PC-9 (cell line): ENCODE measurements around the gene FLNC. TPM values are rescaled to one million over a fixed set of nuclear protein-coding genes. Genes with fewer than 3 reads are reported as not detected.

Experiments
- BruUV-seq: library from RNA; stranded (reverse); fragments of 400-500 nt; replicated peaks from 2 replicates; lab custom pipeline; 2021; lab: Mats Ljungman, UMichigan
- CTCF ChIA-PET: fragments of 300-600 bp; sonication (Branson Sonifier 250); formaldehyde crosslinking; loops from one replicate; lab custom pipeline; 2022; ENCODE audit warnings: antibody characterized with exemption; lab: Charles Lee
- POLR2A ChIA-PET: fragments of 300-600 bp; sonication (Branson Sonifier 250); formaldehyde crosslinking; loops from one replicate; lab custom pipeline; 2022; ENCODE audit warnings: antibody characterized with exemption; ENCODE audit not compliant: unreplicated experiment; lab: Charles Lee
- DNase-seq, 2 experiments: peaks; one replicate each; pipeline versions ENCODE4 v3.0.0 to v3.0.0-alpha.2; 2015 to 2022; ENCODE audit warnings: mixed read lengths in 1 of 2
- H2AFZ ChIP-seq: fragments of 200-600 bp; sonication (generic); 2 replicates; pipeline ENCODE4 v1.8.1; 2017; ENCODE audit warnings: antibody characterized with exemption
- H3F3A ChIP-seq: fragments of 200-600 bp; sonication (generic); 2 replicates; pipeline ENCODE4 v1.8.1; 2017; ENCODE audit warnings: antibody characterized with exemption, mild to moderate bottlenecking, low read depth; ENCODE audit not compliant: insufficient read depth
- H3K27ac ChIP-seq: fragments of 200-600 bp; sonication (generic); 2 replicates; pipeline ENCODE4 v1.6.1; 2016; ENCODE audit warnings: mixed run types
- H3K27me3 ChIP-seq: fragments of 200-600 bp; sonication (generic); 2 replicates; pipeline ENCODE4 v1.6.1; 2016; ENCODE audit warnings: low read depth, mixed run types; ENCODE audit not compliant: insufficient read depth
- H3K36me3 ChIP-seq: fragments of 200-600 bp; sonication (generic); 2 replicates; pipeline ENCODE4 v1.6.1; 2016; ENCODE audit warnings: low read depth, mixed run types
- H3K4me1 ChIP-seq: fragments of 200-600 bp; sonication (generic); replicated peaks from 2 replicates; pipeline ENCODE4 v1.6.1; 2016; ENCODE audit warnings: mixed run types; ENCODE audit not compliant: insufficient read depth
- H3K4me2 ChIP-seq: fragments of 200-600 bp; sonication (generic); 2 replicates; pipeline ENCODE4 v1.6.1; 2017; ENCODE audit warnings: mixed run types
- H3K4me3 ChIP-seq: fragments of 200-600 bp; sonication (generic); 2 replicates; pipeline ENCODE4 v1.6.1; 2016; ENCODE audit warnings: mixed run types
- H3K79me2 ChIP-seq: fragments of 200-600 bp; sonication (generic); 2 replicates; pipeline ENCODE4 v1.6.1; 2017; ENCODE audit warnings: low read depth, mixed run types
- H3K9me2 ChIP-seq: fragments of 200-600 bp; sonication (generic); 2 replicates; pipeline ENCODE4 v1.8.1; 2017; ENCODE audit warnings: mild to moderate bottlenecking; ENCODE audit not compliant: insufficient read depth
- H3K9me3 ChIP-seq: fragments of 200-600 bp; sonication (generic); 2 replicates; pipeline ENCODE4 v1.8.1; 2016; ENCODE audit warnings: low read depth; ENCODE audit not compliant: insufficient read depth
- H4K20me1 ChIP-seq: fragments of 200-600 bp; sonication (generic); 2 replicates; pipeline ENCODE4 v1.8.1; 2017; ENCODE audit not compliant: insufficient read depth
- CTCF ChIP-seq: fragments of 200-600 bp; sonication (generic); conservative IDR thresholded peaks from 2 replicates; pipeline ENCODE4 v1.6.1; 2017; ENCODE audit warnings: mixed run types, antibody characterized with exemption, mild to moderate bottlenecking, moderate library complexity
- EZH2 ChIP-seq: fragments of 200-600 bp; sonication (generic); IDR thresholded peaks from 2 replicates; pipeline ENCODE4 v1.8.0; 2017; ENCODE audit warnings: antibody characterized with exemption, low read depth
- intact Hi-C: fragments of 100-400 bp; cut with micrococcal nuclease; formaldehyde crosslinking; loops from one replicate; pipeline ENCODE4 v1.10.0; 2022; ENCODE audit not compliant: unreplicated experiment
- total RNA-seq: library from RNA; stranded (reverse); gene quantifications from 2 replicates; pipeline ENCODE4 v1.2.3, GENCODE V29; 2021

Gene FLNC
- total RNA-seq, 1 experiment from 2014 or later = 75.5 TPM

DNA sequence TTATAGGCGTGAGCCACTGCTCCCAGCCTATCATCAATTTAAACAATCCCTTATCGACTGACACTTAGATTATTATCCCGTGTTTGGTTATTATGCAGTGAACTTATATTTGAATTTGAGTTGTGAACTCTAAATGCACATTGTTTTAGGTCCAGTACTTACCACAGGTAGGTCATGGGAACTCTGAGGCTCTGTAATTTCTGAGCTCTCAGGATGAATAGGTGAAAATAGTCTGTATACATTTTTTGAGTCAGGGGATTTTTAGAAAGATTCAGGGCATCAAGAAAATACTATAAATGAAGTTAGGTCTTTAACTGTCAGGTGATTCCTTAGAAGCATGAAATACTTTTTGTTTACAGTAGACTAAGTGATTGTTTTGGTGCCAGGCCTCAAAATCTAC is 29.6 kb upstream of the FLNC start:
- Histone ChIP-seq H3F3A (no peaks in the 10 kb centered on the region), H4K20me1 (no peaks in the 10 kb centered on the region), H3K4me3 (no peak overlapping the region), H3K9me2 (no peaks in the 10 kb centered on the region), H3K36me3 (no peaks in the 10 kb centered on the region), H3K4me1 (no peaks in the 10 kb centered on the region), H3K9me3 (no peaks in the 10 kb centered on the region), H3K79me2 (no peaks in the 10 kb centered on the region), H3K27me3 (no peaks in the 10 kb centered on the region), H3K4me2 (no peak overlapping the region), H2AFZ (no peak overlapping the region), H3K27ac (no peak overlapping the region)
- ChIA-PET POLR2A (no interaction called here), CTCF (no interaction called here)
- BruUV-seq = no TSS peak
- intact Hi-C loops = no loop called here
- no peak for TF ChIP-seq EZH2
- no peak for TF ChIP-seq CTCF
- no peak for DNase-seq

GRCh38 chr7:128801003-128801402 is 29.2 kb upstream of the FLNC start:
- intact Hi-C loops = no loop called here
- Histone ChIP-seq H2AFZ (no peak overlapping the region), H3K4me2 (no peak overlapping the region), H3F3A (no peaks in the 10 kb centered on the region), H4K20me1 (no peaks in the 10 kb centered on the region), H3K9me3 (no peaks in the 10 kb centered on the region), H3K9me2 (no peaks in the 10 kb centered on the region), H3K79me2 (no peaks in the 10 kb centered on the region), H3K36me3 (no peaks in the 10 kb centered on the region), H3K27ac (no peak overlapping the region), H3K4me1 (no peaks in the 10 kb centered on the region), H3K27me3 (no peaks in the 10 kb centered on the region), H3K4me3 (no peak overlapping the region)
- BruUV-seq = no TSS peak
- no peak for DNase-seq
- ChIA-PET CTCF (no interaction called here), POLR2A (no interaction called here)
- TF ChIP-seq EZH2 = no peak

- Histone ChIP-seq H4K20me1 (no peaks in the 10 kb centered on the region), H3K4me1 (no peaks in the 10 kb centered on the region), H3K9me2 (no peaks in the 10 kb centered on the region), H2AFZ (no peak overlapping the region), H3K4me3 (no peak overlapping the region), H3K27ac (no peak overlapping the region), H3K79me2 (no peaks in the 10 kb centered on the region), H3K9me3 (no peaks in the 10 kb centered on the region), H3K4me2 (no peak overlapping the region), H3F3A (no peaks in the 10 kb centered on the region), H3K36me3 (no peaks in the 10 kb centered on the region), H3K27me3 (no peaks in the 10 kb centered on the region)
- CTCF ChIA-PET = no interaction called here
- POLR2A ChIA-PET = no interaction called here
- no peak for DNase-seq
- BruUV-seq = no TSS peak
- TF ChIP-seq EZH2 = no peak
- TF ChIP-seq CTCF = no peak
- intact Hi-C loops = no loop called here
Measured at GRCh38 chr7:128801667-128802418, 28.4 kb upstream of the FLNC start.
